ENCODE data around the gene TGM1.

TGM1 gene

GRCh38 chr14:24262821-24263733, at the start of gene TGM1:
Gene TGM1 (minus strand): TSS chr14:24263177. CDS start chr14:24262352, 825 bp downstream.
- no peak for DNase-seq

GRCh38 chr14:24311837-24312615, 49.0 kb upstream of the TGM1 start:
- no peak for DNase-seq

DNA sequence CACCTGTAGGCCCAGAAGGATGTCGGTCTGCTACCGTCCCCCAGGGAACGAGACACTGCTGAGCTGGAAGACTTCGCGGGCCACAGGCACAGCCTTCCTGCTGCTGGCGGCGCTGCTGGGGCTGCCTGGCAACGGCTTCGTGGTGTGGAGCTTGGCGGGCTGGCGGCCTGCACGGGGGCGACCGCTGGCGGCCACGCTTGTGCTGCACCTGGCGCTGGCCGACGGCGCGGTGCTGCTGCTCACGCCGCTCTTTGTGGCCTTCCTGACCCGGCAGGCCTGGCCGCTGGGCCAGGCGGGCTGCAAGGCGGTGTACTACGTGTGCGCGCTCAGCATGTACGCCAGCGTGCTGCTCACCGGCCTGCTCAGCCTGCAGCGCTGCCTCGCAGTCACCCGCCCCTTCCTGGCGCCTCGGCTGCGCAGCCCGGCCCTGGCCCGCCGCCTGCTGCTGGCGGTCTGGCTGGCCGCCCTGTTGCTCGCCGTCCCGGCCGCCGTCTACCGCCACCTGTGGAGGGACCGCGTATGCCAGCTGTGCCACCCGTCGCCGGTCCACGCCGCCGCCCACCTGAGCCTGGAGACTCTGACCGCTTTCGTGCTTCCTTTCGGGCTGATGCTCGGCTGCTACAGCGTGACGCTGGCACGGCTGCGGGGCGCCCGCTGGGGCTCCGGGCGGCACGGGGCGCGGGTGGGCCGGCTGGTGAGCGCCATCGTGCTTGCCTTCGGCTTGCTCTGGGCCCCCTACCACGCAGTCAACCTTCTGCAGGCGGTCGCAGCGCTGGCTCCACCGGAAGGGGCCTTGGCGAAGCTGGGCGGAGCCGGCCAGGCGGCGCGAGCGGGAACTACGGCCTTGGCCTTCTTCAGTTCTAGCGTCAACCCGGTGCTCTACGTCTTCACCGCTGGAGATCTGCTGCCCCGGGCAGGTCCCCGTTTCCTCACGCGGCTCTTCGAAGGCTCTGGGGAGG, 47.9 kb upstream of the TGM1 start, which contains the start of gene LTB4R:
LTB4R (plus strand) TSS at position 857 of the 959 bp plus-strand sequence. CDS start 4,150 bp downstream, outside the sequence.
- no peak for DNase-seq

DNA sequence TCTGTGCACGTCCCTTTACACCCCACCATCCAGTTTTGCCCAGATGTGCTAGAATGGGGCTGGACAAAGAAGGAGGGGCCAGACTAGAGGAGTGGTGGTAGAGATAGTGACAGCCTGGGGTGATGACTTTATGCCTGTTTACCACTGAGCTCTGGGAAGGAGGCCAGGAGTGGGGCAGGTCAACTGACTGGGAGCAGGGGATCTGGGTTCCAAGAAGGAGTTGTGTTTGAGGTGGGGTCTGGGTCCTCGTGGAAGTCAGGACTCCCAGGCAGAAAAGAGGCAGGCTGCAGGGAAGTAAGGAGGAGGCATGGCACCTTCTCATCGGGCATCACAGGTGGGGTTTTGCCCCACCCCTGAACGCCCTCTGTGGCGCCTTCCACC, 47.3 kb upstream of the TGM1 start:
- no peak for DNase-seq

GRCh38 chr14:24309538-24310264, 46.7 kb upstream of the TGM1 start, which contains the start of gene LTB4R2:
Gene LTB4R2 (plus strand): TSS chr14:24310140. CDS start chr14:24310665, 525 bp downstream.
- no peak for DNase-seq

- no peak for DNase-seq
Observed at GRCh38 chr14:24308342-24309124, 45.6 kb upstream of the TGM1 start.

GRCh38 chr14:24307575-24308341, 44.8 kb upstream of the TGM1 start, which contains the start of gene CIDEB:
Gene CIDEB (minus strand): TSS chr14:24307977. CDS start chr14:24307858, 119 bp downstream.
- DNase-seq = no peak

GRCh38 chr14:24307156-24307574, 44.2 kb upstream of the TGM1 start:
- no peak for DNase-seq

DNA sequence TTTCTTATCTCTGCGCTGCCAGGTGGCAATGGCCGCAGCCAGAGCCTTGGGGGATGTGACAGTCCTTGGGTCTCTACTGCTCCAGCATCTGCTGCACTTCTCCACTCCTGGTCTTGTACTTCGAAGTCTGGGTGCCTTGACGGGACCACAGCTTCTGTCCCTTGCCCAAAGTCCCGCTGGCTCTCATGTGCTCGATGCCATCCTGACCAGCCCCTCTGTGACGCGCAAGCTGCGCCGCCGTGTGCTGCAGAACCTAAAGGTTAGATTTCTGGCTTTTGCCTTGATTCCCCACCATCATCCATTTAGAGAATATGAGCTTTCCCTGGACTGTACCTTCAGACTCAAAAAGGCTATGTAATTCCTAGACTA, 41.0 kb upstream of the TGM1 start:
- no peak for DNase-seq

- DNase-seq = no peak
Observed at GRCh38 chr14:24300326-24300980, 37.5 kb upstream of the TGM1 start.

DNA sequence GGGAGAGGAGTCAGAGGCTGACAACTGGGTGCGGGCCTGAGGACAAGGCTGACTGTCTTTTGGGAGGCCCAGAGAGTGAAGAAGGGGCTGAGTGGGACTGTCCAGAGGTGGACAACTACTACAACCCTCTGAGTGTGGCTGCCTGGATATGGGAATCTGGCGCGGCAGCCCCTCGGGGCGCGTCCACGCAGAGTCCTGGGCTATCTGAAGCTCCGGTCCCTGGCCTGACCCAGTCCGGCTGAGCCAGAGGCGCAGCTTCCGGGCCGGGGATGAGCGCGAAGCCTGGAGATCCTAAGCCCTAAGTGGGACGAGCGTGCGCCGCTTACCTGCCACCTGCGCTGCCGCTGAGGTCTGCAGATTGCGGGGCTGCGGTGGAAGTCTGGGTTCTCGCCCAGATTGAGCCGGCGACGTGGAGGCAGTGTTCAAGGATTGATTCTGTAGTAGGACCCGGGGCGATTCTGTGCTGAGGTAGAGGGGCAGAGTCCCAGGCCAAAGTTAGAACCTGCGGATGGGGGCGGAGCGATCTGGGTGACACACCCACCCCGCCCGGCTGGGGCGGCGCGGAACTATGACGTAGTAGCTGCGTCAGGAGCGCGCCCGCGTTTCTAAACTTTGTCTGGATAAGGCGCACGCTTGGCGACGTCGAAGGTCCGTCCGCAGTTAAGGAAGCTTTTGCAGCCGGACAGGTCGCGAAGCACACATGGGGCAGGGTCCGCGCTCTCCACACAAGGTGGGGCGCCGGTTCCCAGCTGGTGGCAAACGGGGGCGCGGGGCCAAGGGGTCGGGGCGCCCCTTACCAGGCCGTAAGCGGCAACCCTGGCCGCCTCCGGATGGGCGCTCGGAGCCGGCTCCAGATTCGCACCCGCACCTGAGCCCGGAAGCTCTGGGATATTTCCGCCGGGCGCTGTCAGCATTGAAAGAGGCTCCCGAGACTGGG, 36.5 kb upstream of the TGM1 start, which contains the start of the genes DHRS1 and NOP9:
DHRS1 (minus strand) TSS at position 526 of the 937 bp plus-strand sequence. CDS start 674 bp downstream, outside the sequence.
NOP9 (plus strand) TSS at position 596 of the 937 bp plus-strand sequence; CDS start at position 701, 105 bp downstream.
- DNase-seq = no peak

DNA sequence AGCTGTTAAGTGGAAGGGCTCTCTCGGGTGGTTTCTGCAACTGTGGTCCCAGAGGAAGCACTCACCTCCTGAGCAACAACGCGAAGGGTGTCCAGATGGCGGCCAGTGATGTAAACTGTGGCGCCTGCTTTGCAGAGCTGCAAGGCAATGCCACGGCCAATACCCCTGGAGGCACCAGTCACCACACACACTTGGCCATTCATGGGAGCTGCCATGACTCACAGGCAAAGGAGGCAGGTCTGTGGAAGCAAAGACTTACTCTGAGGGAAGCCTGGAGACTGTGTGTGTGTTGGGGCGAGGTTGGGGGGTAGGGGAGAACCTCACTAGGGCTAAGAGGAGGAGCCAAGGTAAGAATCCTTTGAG, 35.9 kb upstream of the TGM1 start:
- DNase-seq = no peak

- no peak for DNase-seq
Observed at GRCh38 chr14:24297190-24297964, 34.4 kb upstream of the TGM1 start.

DNA sequence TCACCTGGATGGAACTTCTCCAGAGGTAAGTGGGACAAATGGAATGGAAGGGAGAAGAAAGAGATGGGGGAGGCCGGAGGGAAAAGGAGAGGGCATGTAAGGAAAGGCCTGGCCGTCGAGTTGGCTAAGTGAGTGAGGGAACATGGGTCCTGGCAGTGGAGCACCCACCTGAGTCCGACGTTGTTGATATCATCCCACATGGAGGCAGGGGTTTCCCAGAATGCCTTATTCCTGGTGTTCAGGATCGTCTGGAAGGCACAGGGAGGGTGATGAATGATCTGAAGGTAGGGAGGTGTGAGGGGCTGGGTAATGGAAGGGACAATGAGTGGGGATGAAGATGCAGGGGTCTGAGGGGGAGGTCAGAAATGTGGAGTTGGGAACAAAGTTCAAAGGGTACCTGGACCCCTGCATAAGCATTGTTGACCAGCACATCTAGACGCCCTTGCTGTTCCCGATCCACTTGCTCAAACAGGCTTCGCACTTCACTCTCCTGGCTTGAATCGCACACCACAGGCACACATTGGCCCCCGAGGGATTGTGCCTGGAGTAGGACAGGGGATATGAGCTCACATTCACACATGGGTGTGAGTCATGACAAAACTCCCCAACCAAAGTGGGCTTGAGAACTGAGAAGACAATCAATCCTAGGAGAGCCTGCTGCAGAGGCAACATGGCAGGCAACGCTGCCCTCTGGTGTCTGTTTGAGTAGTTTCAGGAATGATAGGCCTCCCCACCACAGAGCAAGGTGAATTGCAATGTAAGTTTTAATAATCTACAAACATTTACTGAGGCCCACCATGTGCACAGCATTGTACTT, 33.6 kb upstream of the TGM1 start:
- DNase-seq = no peak

- DNase-seq = no peak
Observed at GRCh38 chr14:24293525-24293924, 30.5 kb upstream of the TGM1 start.

GRCh38 chr14:24292118-24292807, 29.3 kb upstream of the TGM1 start:
- no peak for DNase-seq
